ENCODE measurements around the gene DOK7. TPM values are rescaled to one million over a fixed set of nuclear protein-coding genes. Genes with fewer than 3 reads are reported as not detected.

Gene DOK7
- total and polyA plus RNA-seq, 2 of the 4 experiments (the other 2 are of a cell fraction) = not detected

DNA sequence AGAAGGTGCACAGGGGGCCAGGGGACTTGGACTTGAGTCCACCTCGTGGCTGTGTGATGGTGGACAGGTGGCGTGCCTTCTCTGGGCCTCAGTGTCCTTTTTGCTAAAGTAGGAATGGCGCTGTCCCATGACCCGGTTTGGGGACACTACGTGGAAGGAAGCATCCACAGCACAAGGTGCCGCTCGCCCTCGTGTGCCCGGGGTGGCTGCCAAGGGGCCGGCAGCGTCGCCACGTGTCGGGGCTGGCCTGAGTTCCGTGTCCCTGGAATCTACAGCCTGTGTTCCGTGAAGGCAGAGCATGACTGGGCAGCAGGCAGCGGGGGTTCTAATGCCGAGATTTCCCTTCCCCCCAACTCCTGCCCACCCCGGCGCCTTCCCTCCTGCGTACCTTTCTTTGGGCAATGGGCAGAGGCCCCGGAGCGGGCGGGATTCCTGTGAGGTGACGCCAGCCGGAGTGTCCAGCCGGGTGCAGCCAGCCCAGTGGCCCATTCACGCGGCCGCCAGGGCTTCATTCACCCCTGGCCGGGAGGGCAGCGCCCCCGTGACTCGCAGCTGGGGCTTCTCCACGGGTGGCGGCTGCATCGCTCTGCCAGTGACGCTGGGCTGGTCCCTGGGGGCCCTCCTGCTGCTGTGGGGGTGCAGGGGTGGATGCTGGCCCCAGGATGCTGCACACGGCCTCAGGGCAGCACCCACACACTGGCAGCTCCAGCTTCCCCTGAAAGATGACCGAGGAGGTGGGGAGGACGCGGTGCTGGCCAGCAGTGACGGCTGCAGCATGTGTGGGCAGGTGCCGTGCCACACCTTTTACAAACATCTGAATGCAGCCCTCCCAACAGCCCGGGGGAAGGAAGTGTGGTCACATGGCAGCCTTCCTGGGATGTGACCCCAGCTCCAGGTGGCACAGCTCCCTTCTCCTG is 21.2 kb downstream of the DOK7 start:
- Histone ChIP-seq H2BK120ac (ENCODE audit: low read depth, low read length) (no peak overlapping the region), H3K4ac (ENCODE audit: low read depth, low read length) (no peak overlapping the region)
- no TSS peak for BruUV-seq (replicated peaks)
- no peak for TF ChIP-seq FOS (IDR thresholded peaks at IDR 0.05; ENCODE audit: low read depth, low read length)
- TF ChIP-seq, protein P1, sequence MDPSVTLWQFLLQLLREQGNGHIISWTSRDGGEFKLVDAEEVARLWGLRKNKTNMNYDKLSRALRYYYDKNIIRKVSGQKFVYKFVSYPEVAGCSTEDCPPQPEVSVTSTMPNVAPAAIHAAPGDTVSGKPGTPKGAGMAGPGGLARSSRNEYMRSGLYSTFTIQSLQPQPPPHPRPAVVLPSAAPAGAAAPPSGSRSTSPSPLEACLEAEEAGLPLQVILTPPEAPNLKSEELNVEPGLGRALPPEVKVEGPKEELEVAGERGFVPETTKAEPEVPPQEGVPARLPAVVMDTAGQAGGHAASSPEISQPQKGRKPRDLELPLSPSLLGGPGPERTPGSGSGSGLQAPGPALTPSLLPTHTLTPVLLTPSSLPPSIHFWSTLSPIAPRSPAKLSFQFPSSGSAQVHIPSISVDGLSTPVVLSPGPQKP (IDR thresholded peaks at IDR 0.05; ENCODE audit: borderline replicate concordance, low read depth, low read length) = no peak
- no peak for TF ChIP-seq MAFK (IDR thresholded peaks at IDR 0.05; ENCODE audit: low read depth, low read length)
- no peak for TF ChIP-seq RCOR1 (IDR thresholded peaks at IDR 0.05; ENCODE audit: insufficient replicate concordance, low read length)
- no peak for TF ChIP-seq POLR2A (IDR thresholded peaks at IDR 0.05; ENCODE audit: low read depth, low read length)
- no peak for TF ChIP-seq RAD21 (IDR thresholded peaks at IDR 0.05; ENCODE audit: low read length)
- no peak for TF ChIP-seq SMC3 (IDR thresholded peaks at IDR 0.05; ENCODE audit: low read depth, low read length)
- TF ChIP-seq BHLHE40 (IDR thresholded peaks at IDR 0.05; ENCODE audit: low read depth, low read length) = no peak
- TF ChIP-seq MAZ (IDR thresholded peaks at IDR 0.05; ENCODE audit: borderline replicate concordance, low read depth, low read length) = no peak
- no peak for TF ChIP-seq CEBPB (IDR thresholded peaks at IDR 0.05; ENCODE audit: low read depth, low read length)
- TF ChIP-seq, protein P2, sequence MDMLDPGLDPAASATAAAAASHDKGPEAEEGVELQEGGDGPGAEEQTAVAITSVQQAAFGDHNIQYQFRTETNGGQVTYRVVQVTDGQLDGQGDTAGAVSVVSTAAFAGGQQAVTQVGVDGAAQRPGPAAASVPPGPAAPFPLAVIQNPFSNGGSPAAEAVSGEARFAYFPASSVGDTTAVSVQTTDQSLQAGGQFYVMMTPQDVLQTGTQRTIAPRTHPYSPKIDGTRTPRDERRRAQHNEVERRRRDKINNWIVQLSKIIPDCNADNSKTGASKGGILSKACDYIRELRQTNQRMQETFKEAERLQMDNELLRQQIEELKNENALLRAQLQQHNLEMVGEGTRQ (IDR thresholded peaks at IDR 0.05; ENCODE audit: low read depth, low read length) = no peak
- no peak for TF ChIP-seq CHD1 (IDR thresholded peaks at IDR 0.05; ENCODE audit: low read depth, low read length)
- no peak for TF ChIP-seq RFX5 (IDR thresholded peaks at IDR 0.05; ENCODE audit: low read depth, low read length)
- TF ChIP-seq NFE2L2 (IDR thresholded peaks at IDR 0.05; ENCODE audit: low read depth, low read length) = no peak
- no peak for TF ChIP-seq MXI1 (IDR thresholded peaks at IDR 0.05; ENCODE audit: borderline replicate concordance, low read depth, low read length)

More for the DNA sequence above, 21.2 kb downstream of the DOK7 start:
- dilution Hi-C loops (cut with HindIII; ENCODE audit: low sequenced_read_pairs, unreplicated experiment) = no loop called here
- Histone ChIP-seq H3K27me3 (ENCODE audit: control insufficient read depth, insufficient read depth, low read length) (peaks cover 57% of the 10 kb centered on the region), H3K56ac (ENCODE audit: extremely low read depth, insufficient read depth, low read length) (no peak overlapping the region), H3K18ac (ENCODE audit: low read depth, low read length) (no peak overlapping the region), H4K20me1 (ENCODE audit: insufficient read depth, low read length) (no peaks in the 10 kb centered on the region), H3K4me2 (ENCODE audit: low read depth, low read length) (no peak overlapping the region), H4K91ac (ENCODE audit: insufficient read depth, low read depth, low read length) (no peak overlapping the region), H3K27ac (ENCODE audit: insufficient read depth, low read length) (no peak overlapping the region), H3K14ac (replicated peaks; ENCODE audit: low read depth, low read length) (no peak overlapping the region), H3K4me1 (ENCODE audit: control insufficient read depth, insufficient read depth, low read length) (no peaks in the 10 kb centered on the region), H3K9ac (ENCODE audit: low read depth, low read length) (no peak overlapping the region), H3K9me3 (ENCODE audit: control insufficient read depth, insufficient read depth, low read length) (no peaks in the 10 kb centered on the region), H3K36me3 (ENCODE audit: control insufficient read depth, insufficient read depth, low read length) (no peaks in the 10 kb centered on the region), H4K5ac (ENCODE audit: low read depth, low read length) (no peak overlapping the region), H2BK15ac (ENCODE audit: low read depth, low read length) (no peak overlapping the region), H3K4me3 (ENCODE audit: insufficient read depth, low read depth, low read length) (no peak overlapping the region), H4K8ac (ENCODE audit: low read depth in 2 of 2, low read length in 2 of 2) (no peak overlapping the region), H2AK5ac (ENCODE audit: low read depth, low read length) (no peak overlapping the region), H3K9me1 (ENCODE audit: insufficient read depth, low read length) (no peaks in the 10 kb centered on the region), H2AFZ (replicated peaks; ENCODE audit: low read length, poor library complexity) (no peak overlapping the region), H2AK9ac (replicated peaks; ENCODE audit: low read depth, low read length, poor library complexity) (no peak overlapping the region), H2BK5ac (ENCODE audit: low read depth, low read length, poor library complexity, severe bottlenecking) (no peak overlapping the region), H2BK20ac (ENCODE audit: low read depth, low read length) (no peak overlapping the region), H3K79me1 (ENCODE audit: low read depth in 1 of 2, low read length in 2 of 2) (no peaks in the 10 kb centered on the region), H3K23ac (ENCODE audit: low read depth, low read length) (no peak overlapping the region)
- CTCF ChIA-PET = no interaction called here
- POLR2A ChIA-PET (ENCODE audit: unreplicated experiment) = no interaction called here
- intact Hi-C loops (cut with micrococcal nuclease) = loop anchor here (5.0 kb wide), 2 partner anchors 292 to 377 kb away; no protein-coding TSS in a partner anchor
- DNase-seq (no peak), ATAC-seq (ENCODE audit: low read depth) (no peak)
- in situ Hi-C loops (cut with MboI; ENCODE audit: low sequenced_read_pairs) = no loop called here
- 92% methylated on average over 11 of the region's 45 CpGs; no CpG with 5 or more reads in 1 of the 2 experiments for WGBS, 2 experiments (ENCODE audit: extremely low coverage in 2 of 2, insufficient read length in 1 of 2)
